Kidney epithelial cell (primary cell): ENCODE measurements around the gene CREG1. TPM values are rescaled to one million over a fixed set of nuclear protein-coding genes. Genes with fewer than 3 reads are reported as not detected.

Experiments
- DNase-seq: peaks from one replicate; pipeline ENCODE4 v3.0.0-alpha.2; 2010; ENCODE audit warnings: low read depth
- H3K27me3 ChIP-seq: 2 replicates; pipeline ENCODE4 v1.6.0; 2011; ENCODE audit warnings: low read length; ENCODE audit not compliant: control insufficient read depth, insufficient read depth
- H3K36me3 ChIP-seq: 2 replicates; pipeline ENCODE4 v1.5.1; 2011; ENCODE audit warnings: low read length; ENCODE audit not compliant: control insufficient read depth, insufficient read depth
- H3K4me3 ChIP-seq: 2 replicates; pipeline ENCODE4 v1.5.1; 2011; ENCODE audit warnings: low read depth, mild to moderate bottlenecking, control low read depth, low read length
- CTCF ChIP-seq: IDR thresholded peaks from 2 replicates; pipeline ENCODE4 v1.5.1; 2011; ENCODE audit warnings: mild to moderate bottlenecking, moderate library complexity, low read length, control low read depth, inconsistent platforms; ENCODE audit not compliant: insufficient read depth, poor library complexity, severe bottlenecking
- total RNA-seq: library from RNA; depleted of rRNA; stranded (reverse); fragments of >200 nt; gene quantifications from 2 replicates; pipeline ENCODE4 v1.2.3, GENCODE V29; 2015

Gene CREG1
- total RNA-seq, 1 donor from 2014 or later, result 57.3 TPM

GRCh38 chr1:167593860-167594259 lies 40.3 kb upstream of the CREG1 start:
- Histone ChIP-seq H3K27me3 (peaks cover 2% of the 10 kb centered on the region), H3K36me3 (no peaks in the 10 kb centered on the region), H3K4me3 (no peak overlapping the region)
- TF ChIP-seq CTCF, result no peak
- no peak for DNase-seq

GRCh38 chr1:167592475-167592874 lies 38.9 kb upstream of the CREG1 start:
- DNase-seq, result no peak
- H3K4me3 ChIP-seq, result no peak overlapping the region
- no peaks in the 10 kb centered on the region for H3K36me3 ChIP-seq
- no peak for TF ChIP-seq CTCF
- H3K27me3 ChIP-seq, result peaks cover 2% of the 10 kb centered on the region

- no peak for DNase-seq
- H3K36me3 ChIP-seq, result no peaks in the 10 kb centered on the region
- no peaks in the 10 kb centered on the region for H3K27me3 ChIP-seq
- H3K4me3 ChIP-seq, result no peak overlapping the region
- TF ChIP-seq CTCF, result no peak
Measured at GRCh38 chr1:167588361-167588760, 34.8 kb upstream of the CREG1 start.

GRCh38 chr1:167587872-167588271 lies 34.3 kb upstream of the CREG1 start:
- Histone ChIP-seq H3K36me3 (no peaks in the 10 kb centered on the region), H3K4me3 (no peak overlapping the region), H3K27me3 (no peaks in the 10 kb centered on the region)
- DNase-seq, result no peak
- TF ChIP-seq CTCF, result no peak

- Histone ChIP-seq H3K36me3 (no peaks in the 10 kb centered on the region), H3K27me3 (no peaks in the 10 kb centered on the region), H3K4me3 (no peak overlapping the region)
- DNase-seq, result no peak
- TF ChIP-seq CTCF, result no peak
Measured at GRCh38 chr1:167587342-167587741, 33.8 kb upstream of the CREG1 start.

- TF ChIP-seq CTCF, result no peak
- no peak overlapping the region for H3K4me3 ChIP-seq
- no peak for DNase-seq
- H3K36me3 ChIP-seq, result no peaks in the 10 kb centered on the region
- H3K27me3 ChIP-seq, result no peaks in the 10 kb centered on the region
Measured at GRCh38 chr1:167584581-167584980, 31.0 kb upstream of the CREG1 start.
